Ramos (cell line): ENCODE data around the gene ITGA11.

Source experiments
- in situ Hi-C: fragments of 300-500 bp; cut with MboI; formaldehyde crosslinking; loops from one replicate; pipeline ENCODE4 v1.14.3; 2022; ENCODE audit warnings: low sequenced_read_pairs; ENCODE audit not compliant: unreplicated experiment

Gene ITGA11

DNA sequence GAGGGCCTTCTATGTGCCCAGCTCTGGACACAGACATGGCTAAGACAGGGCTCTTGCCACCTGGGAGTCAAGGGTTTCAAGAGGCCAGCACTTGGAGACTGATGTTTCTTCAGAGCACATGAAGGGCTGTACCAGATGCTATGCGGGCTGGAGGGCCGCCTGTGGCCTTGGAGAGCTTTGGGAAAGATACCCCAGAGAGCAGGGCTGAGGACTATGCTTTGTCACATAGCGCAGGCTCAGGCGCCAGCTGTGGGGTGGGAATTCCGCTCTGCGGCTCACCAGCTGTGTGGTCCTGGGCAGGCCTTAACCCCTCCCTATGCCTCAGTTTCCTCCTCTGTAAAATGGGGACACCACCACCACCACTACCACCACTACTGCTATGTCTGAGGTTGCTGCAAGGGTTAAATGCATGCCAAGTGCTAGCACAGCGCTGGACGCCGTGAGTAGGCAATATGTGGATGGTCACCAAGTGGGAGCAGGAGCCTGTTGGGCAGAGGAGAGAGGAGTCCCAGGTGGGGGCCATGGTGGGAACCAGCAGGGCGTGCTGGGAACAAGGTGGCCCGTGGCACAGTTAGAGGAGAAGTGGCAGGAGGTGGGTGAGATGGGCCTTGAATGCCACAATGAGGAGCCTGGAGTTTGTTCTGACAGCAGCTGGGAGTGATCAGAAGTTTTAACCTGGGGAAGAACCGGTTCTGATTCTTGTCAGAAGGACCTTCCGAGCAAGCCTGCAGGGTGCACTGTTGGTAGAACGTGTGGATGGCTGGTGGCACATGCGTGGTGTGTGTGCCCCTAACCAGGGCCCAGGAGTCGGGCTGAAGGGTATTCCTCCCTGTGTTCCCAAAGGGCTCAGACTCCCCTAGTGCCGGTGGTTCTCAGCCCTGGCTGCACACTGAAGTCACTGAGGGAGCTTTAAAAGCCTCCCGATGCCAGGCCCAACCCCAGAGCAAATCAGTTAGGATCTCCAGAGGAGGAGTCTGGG lies 112.7 kb downstream of the ITGA11 start:
- in situ Hi-C loops: no loop called here

DNA sequence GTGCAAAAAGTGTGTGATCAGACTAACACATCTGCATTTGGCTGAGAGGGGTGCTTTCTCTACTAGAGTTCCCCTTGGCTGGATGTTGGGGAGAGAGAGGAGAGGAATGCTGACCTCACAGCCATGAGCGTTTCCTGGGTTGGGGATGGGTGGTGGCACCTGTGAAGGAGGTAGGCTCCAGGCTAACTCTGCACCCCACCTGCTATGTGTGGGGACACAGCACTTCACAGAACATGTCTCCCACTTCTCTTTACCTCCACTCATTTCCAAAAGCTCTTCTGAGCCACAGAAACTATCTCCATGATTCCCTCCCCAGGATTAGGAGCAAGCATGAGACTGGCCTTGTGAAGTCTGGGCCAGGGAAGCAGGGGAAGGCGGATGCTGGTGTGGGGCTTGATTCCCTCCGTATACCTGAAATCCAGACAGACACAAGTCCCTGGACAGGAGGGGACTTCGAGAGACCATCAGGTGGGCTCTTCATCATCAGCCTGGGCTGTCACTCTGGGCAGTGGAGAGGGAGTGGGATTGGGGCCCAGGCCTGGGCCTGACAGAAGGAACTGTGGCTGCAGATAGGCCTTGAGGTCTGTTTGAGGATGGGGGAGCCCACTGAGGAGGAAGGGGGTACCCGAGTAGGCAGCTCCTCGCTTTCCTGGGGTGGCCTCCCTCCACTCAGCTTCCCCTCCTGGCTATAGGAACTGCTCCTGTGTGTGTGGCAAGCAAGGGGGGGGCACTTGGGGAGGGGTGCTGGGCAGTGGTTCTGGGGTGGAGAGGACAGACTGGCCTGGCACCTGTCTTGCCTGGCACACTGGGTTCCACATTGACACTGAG lies 113.7 kb downstream of the ITGA11 start:
- in situ Hi-C loops: no loop called here

DNA sequence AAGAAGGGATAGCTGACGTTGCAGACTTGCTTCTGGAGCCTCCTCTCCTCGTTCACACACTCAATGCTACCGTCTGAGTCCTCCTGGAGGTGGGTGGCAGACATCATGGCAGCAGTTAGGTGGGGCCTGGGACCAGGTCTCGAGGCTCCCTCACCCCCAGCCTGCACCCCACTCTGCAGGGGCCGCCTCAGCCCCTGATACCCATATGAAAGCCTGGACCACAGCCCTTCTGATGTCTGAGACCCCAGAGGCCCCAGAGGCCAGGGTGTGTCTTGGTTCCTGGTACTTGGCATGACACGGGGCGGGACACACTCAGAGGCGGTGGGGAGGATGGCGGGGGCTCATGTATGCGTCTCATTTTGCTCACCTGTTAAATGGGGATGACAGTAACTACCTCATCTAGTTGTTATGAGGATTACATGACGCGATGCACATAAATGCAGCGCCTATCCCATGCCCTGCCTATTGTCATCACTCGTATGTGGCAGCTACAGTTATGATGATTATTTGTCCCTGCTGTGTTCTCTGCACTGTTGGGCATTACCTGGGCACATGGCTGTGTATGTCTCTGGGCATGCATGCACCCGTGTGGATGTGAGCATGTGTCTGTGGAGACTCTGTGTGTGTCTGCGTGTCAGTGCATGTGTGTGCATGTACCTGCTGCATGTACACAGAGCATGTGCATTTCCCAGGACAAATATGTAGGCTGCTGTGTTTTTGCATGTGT lies 114.5 kb downstream of the ITGA11 start:
- in situ Hi-C loops: no loop called here

DNA sequence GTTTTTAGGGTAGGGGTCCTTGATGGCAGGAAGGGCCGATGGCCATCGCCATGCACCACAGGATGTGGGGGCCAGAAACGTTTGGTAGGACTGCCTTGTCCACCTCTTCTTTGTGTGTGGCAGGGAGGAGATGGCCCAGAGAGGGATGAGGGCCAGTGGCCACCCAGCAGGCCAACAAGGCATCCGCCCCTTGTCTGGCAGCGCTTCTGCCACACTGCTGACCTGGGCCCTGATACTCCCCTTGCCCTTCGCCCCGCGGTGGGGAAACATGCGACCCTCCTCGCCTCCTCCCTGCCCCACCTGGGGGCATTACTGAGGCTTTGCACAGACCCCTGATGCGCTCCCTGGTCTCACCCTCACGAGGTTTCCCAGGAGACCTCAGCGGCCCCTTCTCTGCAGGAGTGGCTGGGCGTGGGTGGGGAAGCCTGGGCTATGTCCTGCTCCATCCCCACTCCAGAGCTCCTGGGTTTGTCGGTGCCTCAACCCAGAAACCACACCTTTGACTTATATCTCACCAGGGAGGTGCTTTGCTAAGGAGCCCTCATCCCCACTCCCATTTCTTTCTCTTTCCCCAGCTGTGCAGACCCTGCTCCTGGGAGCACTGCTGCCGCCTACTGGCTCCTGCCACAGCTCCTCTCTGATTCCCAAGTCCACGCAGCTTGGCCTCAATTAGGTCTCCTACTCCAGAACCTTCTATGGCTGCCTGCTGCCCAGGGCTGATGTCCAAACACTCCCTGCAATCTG lies 115.7 kb downstream of the ITGA11 start:
- in situ Hi-C loops: no loop called here

DNA sequence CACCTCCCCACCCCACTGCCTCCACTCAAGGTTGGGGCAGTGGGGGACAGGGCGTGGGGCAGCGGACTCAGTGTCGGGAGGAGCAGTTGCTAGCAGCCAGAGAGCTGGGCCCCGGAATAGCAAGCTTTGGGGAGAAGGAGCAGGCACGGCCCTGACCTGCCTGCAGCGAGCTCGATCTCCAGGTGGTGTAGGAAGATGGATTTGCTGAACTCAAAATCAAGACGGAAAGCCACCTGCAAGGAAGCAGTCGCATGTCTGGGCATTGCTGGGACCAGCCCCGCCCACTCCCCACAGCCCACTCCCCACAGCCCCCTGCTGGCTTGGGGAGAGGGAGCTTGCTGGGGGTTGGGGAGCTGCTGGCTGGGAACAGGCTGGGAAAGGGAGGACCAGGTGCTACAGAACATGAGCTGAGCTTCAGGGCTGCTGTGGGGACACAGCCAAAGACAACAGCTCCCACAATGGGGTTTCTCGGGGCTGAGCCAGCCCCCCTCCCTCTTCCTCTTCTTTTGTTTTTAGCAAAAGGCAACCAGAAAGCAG lies 116.4 kb downstream of the ITGA11 start:
- in situ Hi-C loops: no loop called here

DNA sequence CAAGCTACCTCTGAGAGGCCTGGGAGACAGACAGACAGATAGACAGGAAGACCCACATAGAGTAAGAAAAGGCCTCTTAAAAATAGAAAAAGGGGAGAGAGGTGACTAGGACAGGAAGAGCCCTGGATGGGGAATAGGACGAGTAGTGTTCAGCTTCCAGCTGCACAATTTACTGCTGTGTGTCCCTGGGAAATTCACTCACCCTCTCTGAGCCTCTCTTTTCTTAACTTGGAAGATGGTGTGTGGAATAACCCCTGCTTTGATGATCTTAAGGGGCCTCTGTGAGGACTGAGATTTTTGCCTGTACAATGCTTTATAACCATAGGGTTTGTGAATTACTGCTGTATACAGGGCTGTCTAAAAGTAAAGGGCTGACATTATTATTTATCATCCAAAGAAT lies 116.9 kb downstream of the ITGA11 start:
- in situ Hi-C loops: no loop called here

DNA sequence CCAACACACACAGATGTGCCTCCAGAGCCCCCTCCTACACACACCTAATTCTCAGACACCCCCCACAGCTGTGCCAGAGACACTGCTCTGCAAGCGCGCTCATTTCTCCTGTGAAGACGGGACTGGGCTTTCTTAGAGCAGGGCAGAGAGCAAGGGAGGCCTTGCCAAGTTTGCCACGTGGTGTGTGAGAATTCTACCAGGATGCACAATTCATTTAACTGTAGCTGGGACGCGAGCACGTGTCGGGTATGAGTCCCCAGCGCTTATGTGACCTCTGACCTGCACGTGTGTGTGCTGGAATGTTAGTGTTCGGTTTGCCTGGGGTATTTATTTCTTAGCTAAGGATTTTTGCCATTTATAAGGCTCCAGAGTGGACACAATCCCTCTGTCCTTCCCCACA lies 117.4 kb downstream of the ITGA11 start:
- in situ Hi-C loops: no loop called here

DNA sequence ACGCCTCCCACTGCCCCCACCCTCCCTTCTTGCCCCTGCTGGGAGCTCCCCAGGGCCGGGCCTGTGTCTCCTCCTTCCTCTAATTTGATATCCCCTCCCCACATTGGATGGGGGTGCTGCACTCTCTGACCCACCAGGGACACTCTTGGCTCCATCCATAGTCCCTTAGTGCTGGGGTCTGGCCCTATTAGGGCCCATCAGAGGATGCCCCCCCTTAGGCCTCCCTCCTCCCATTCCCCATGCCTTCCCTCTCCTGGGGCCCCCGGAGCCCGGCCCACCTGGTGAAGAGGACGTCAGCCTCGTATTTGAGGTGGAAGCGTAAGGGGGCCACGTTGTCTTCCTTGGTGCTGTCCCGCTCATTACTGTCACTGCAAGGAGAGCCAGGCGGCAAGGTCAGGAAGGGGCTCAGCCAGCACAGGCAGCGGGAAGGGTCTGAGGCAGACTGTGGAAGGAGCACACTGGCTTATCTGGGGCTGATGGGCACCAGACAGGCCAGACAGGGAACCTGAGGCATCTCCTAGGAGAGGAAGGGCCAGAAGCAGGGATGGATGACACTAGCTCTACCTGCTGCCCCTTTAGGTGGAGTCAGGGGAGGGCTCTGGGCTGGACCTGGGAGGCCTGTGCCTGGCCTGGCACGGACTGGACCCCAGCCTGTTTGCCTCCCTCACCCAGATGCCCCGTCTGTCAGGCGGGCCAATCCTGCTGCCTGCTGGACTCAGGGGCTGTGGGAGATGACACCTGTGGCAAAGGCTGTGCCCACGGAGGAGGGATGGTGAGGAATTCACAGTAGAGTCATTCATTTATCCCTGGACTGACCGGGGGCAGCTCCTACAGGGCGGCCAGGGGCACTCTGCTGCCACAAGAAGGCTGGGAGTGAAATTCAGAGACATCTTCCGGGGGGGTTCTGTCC lies 118.2 kb downstream of the ITGA11 start:
- in situ Hi-C loops: no loop called here

DNA sequence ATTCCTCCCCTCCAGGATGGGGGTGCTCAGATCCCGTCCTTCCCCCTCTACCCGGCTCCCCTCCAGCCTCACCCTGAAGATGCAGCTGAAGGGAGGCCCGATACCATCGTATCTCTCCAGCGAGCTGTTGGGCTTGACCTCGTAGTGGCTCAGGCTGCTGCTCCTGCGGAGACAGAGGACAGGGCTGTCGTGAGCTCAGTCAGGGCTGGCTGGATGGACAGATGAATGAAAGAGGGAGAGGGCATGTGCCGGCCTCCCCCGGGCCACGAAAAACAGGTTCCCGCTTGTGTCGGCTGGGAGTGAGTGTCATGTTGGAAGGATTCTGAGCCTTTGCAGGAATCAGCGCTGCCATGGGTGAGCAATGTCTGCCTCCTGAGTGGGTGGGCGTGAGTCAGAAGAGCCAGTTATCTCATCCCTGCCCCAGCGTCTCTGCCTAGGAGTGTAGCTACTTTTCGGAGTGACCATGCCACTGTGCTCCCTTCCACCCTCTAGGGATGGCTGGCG lies 119.2 kb downstream of the ITGA11 start:
- in situ Hi-C loops: no loop called here

DNA sequence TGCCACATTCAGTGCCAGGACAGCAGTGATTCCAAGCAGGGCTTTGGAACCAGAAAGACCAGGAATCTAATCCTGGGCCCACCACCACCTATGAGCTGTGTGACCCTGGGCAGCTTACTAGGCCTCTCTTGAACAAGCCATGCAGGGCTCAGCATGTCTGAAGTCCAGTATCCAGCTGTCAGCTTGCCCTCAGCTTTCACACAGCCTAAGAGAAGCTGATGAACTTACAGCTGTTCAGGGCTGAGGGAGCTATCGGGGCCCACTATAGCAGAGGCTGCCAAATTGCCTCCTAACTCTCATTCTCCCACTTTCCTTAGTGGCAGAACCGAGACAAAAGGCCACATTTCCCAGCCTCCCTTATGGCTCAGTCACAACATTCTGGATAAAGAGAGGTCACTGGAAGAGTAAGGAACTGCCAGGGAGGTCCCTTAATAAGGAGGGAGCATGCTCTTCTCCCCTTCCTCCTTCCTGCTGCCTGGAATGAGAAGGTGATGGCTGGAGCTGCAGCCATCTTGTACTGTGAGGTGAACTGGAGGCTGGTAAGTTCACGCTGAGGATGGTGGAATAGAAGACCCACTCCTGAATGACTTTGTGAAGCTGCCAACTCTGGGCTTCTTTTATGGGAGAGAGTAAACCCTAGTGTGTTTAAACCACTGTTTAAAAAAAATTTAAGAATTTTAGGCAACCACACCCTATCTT lies 120.0 kb downstream of the ITGA11 start:
- in situ Hi-C loops: no loop called here

DNA sequence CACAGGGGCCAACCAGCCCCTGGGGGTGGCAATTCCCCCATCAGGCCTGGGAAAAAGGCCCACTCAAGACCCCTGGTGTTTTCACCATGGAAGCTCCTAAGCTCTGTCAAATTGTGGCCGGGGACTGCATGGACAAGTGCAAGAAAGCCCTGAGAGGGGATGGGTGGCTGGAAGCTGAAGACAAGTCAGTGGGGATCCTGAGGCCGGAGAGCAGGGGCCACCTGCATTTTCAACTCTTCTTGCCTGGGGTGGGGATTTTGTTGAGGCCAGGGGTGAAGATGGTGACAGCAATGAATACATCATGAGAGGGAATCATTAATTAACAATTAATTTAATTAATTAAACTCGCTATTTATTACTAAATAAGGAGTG lies 120.5 kb downstream of the ITGA11 start:
- in situ Hi-C loops: no loop called here

DNA sequence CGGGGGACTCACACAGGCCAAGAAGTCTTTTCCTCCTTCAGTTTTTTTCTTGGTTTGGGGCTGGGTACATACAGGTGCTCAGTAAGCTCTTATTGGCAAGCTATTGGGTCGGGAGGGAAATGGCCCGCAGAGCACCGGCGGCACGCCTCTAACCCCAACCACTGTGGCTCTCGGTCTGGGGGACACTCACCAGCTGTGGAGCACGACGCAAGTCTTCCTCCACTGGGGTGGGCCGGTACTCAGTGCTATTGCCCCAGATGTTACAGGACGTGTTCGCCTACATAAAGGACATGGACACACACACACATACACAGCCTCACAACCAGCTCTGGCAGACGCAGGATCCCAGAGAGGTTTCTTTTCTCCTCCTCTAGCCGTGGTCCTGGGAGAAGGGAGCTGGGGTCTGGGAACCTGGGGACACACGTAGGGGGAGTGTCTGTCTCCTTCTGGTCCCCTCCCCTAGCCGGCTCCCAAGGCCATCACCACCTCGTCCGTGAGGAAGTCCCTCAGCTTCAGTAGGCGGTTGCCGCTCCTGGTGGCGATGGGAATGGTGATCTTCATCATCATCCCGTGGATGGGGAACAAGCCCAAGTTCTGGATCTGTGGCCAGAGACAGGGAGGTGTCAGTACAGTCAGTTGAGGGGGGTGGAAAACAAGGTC lies 121.0 kb downstream of the ITGA11 start:
- in situ Hi-C loops: no loop called here

DNA sequence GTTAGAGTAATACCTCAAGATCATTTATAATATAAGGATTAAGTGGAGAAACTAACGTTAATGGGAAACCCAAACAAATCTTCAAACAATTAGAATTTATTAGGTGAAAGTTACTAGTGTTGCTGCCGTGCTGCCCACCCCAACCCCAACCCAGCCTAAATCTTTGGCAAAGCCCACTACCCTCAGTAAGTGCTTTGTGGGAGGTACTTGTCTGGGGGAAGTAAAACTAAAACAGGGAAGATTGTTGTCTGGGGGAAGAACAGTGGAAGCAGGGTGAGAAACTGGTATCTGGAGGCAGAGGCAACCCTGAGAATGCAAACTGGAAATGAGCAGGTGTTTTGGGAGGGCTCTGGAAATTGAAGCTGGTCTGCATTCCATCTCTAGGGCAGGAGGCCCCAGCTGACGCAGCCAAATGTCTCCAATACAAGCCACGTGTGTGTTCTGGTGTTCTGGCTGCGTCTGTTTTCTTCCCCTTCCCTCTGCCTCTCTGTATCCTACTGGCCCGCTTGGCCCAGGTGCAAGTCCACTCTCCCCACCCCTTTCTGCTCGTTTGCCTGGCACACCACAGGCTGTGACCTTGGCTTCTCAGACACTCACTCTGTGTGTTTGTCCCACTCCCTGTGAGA lies 121.7 kb downstream of the ITGA11 start:
- in situ Hi-C loops: no loop called here

DNA sequence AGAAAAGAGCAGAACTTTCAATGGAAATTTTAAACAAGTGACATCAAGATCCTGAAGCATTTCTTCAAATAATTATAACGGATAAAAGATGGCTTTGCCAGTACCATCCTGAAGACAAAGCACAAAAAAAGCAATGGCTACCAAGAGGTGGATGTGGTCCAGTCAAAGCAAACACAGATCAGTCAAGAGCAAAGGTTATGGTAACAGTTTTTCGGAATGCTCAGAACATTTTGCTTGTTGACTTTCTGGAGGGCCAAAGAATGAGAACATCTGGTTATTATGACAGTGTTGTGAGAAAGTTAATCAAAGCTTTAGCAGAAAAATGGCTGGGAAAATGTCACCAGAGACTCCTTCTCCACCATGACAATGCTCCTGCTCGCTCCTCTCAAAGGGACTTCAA lies 122.9 kb downstream of the ITGA11 start:
- in situ Hi-C loops: no loop called here

DNA sequence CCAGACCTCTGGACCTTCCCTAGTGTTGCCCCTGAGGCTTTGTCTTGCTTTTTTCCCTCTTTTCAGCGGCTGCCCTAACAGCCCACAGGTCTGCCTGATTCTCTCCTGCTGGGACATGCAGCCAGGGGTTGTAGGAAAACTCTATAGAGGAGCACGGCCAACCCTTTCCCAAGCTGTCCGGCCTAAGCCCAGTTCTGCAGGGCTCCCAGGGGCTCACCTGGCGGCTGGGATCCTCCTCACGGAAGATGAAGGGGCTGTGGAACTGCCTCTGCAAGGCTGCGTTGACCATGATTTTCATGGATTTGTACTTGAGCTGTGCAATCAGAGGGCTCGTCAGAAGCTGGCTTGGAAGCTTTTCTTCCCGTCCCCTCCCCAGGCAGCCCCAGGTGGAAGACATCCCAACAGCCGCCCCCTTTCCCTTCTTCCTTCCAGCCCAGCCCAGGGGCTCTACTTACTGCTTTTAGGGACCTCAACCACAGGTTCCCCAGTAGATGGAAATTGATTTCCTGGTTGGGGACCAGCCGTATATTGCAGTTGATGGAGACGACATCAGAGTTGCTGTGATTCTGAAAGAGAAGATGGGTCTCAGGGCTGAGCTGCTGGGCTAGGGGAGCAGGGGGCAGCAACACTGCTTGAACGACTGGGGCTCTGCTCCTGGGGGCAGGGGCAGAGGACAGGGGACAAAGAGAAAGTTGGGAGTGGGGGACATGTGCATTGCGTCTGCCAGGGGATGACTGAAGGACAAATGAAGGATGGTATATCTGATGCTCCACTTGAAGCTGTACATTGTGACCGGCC lies 124.6 kb downstream of the ITGA11 start:
- in situ Hi-C loops: no loop called here

DNA sequence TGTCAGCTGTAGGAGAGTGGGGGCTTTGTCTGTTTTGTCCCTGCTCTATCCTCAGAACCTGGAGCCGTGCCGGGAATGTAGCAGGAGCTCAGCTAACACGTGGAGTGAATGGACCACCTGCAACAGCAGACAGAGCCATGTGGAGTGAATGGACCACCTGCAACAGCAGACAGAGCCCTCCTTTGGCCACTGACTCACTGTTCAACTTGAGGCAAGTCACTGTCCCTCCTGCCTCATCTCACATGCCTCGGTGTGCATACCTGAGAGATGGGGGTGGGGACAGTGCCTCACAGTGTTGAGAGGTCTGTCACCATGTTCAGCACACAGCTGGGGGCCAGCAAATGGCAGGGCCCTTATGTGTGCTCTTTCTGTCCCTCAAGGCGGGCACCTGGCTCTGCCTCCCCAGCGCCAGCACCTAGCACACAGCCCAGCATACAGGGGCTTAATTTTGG lies 126.5 kb downstream of the ITGA11 start:
- in situ Hi-C loops: no loop called here
